Measurements from ENCODE around the gene CFAP46. TPM values are rescaled to one million over a fixed set of nuclear protein-coding genes. Genes with fewer than 3 reads are reported as not detected.
"Not testable (repeated sequence)": the region's sequence is repeated elsewhere in the genome, so short reads cannot be mapped to it uniquely, and the experiment has no call there.

The CFAP46 gene
- total RNA-seq, 1 donor from 2014 or later = 1.5 TPM

- DNase-seq = no peak
- intact Hi-C loops (cut with micrococcal nuclease) = no loop called here
- no peak for ATAC-seq
Observed at GRCh38 chr10:132833421-132834111, 108.8 kb downstream of the CFAP46 start.

- intact Hi-C loops (cut with micrococcal nuclease) = no loop called here
- ATAC-seq = no peak
- DNase-seq = no peak
Observed at GRCh38 chr10:132832186-132832969, 110.0 kb downstream of the CFAP46 start.

GRCh38 chr10:132829403-132829802 lies 113.0 kb downstream of the CFAP46 start:
- ATAC-seq (no peak), DNase-seq (no peak)
- intact Hi-C loops (cut with micrococcal nuclease) = no loop called here

- DNase-seq = no peak
- intact Hi-C loops (cut with micrococcal nuclease) = no loop called here
- ATAC-seq = no peak
Observed at GRCh38 chr10:132828681-132829080, 113.7 kb downstream of the CFAP46 start.

GRCh38 chr10:132827861-132828539 lies 114.4 kb downstream of the CFAP46 start:
- intact Hi-C loops (cut with micrococcal nuclease) = no loop called here
- ATAC-seq = no peak
- DNase-seq = no peak

- no peak for DNase-seq
- ATAC-seq = no peak
- intact Hi-C loops (cut with micrococcal nuclease) = no loop called here
Observed at GRCh38 chr10:132827423-132827789, 115.0 kb downstream of the CFAP46 start.

- DNase-seq = no peak
- ATAC-seq = no peak
- intact Hi-C loops (cut with micrococcal nuclease) = no loop called here
Observed at GRCh38 chr10:132826524-132827422, 115.6 kb downstream of the CFAP46 start.

- ATAC-seq; intact Hi-C loops (cut with micrococcal nuclease); DNase-seq: not testable (repeated sequence)
Observed at GRCh38 chr10:132825783-132826523, 116.4 kb downstream of the CFAP46 start.

- intact Hi-C loops (cut with micrococcal nuclease) = no loop called here
- no peak for ATAC-seq
- no peak for DNase-seq
Observed at GRCh38 chr10:132820056-132820455, 122.3 kb downstream of the CFAP46 start.

GRCh38 chr10:132817701-132818211 lies 124.6 kb downstream of the CFAP46 start:
- no peak for DNase-seq
- no peak for ATAC-seq
- intact Hi-C loops (cut with micrococcal nuclease) = no loop called here

GRCh38 chr10:132816718-132817117 lies 125.7 kb downstream of the CFAP46 start:
- intact Hi-C loops (cut with micrococcal nuclease) = no loop called here
- no peak for ATAC-seq
- no peak for DNase-seq

GRCh38 chr10:132815168-132815857 lies 127.1 kb downstream of the CFAP46 start:
- DNase-seq (no peak), ATAC-seq (no peak)
- intact Hi-C loops (cut with micrococcal nuclease) = no loop called here

- ATAC-seq (no peak), DNase-seq (no peak)
- intact Hi-C loops (cut with micrococcal nuclease) = no loop called here
Observed at GRCh38 chr10:132814469-132814856, 127.9 kb downstream of the CFAP46 start.

- no peak for ATAC-seq
- intact Hi-C loops (cut with micrococcal nuclease) = no loop called here
- no peak for DNase-seq
Observed at GRCh38 chr10:132813560-132814468, 128.6 kb downstream of the CFAP46 start.

GRCh38 chr10:132813001-132813401 lies 129.4 kb downstream of the CFAP46 start:
- ATAC-seq (no peak), DNase-seq (no peak)
- intact Hi-C loops (cut with micrococcal nuclease) = no loop called here

- no peak for DNase-seq
- intact Hi-C loops (cut with micrococcal nuclease) = no loop called here
Observed at GRCh38 chr10:132812520-132812919, 129.8 kb downstream of the CFAP46 start.

More at GRCh38 chr10:132812520-132812919, 129.8 kb downstream of the CFAP46 start:
- no peak for ATAC-seq
